ENCODE results near the gene PKIB. TPM values are rescaled to one million over a fixed set of nuclear protein-coding genes. Genes with fewer than 3 reads are reported as not detected.

The PKIB gene
- total RNA-seq, 1 donor from 2014 or later = 15.3 TPM

- Histone ChIP-seq H3K4me3 (ENCODE audit: low read depth, low read length) (no peak overlapping the region), H3K36me3 (ENCODE audit: control insufficient read depth, insufficient read depth, low read length) (no peaks in the 10 kb centered on the region), H3K27me3 (ENCODE audit: control insufficient read depth, insufficient read depth, low read length) (no peaks in the 10 kb centered on the region)
- no peak for DNase-seq (ENCODE audit: low read depth)
- no peak for TF ChIP-seq CTCF (IDR thresholded peaks at IDR 0.05; ENCODE audit: insufficient read depth, low read length, poor library complexity, severe bottlenecking)
Measured at GRCh38 chr6:122697458-122697857, 87.3 kb downstream of the PKIB start.

GRCh38 chr6:122701666-122702065 is 91.5 kb downstream of the PKIB start:
- no peaks in the 10 kb centered on the region for H3K27me3 ChIP-seq (ENCODE audit: control insufficient read depth, insufficient read depth, low read length)
- DNase-seq (ENCODE audit: low read depth) = no peak
- TF ChIP-seq CTCF (IDR thresholded peaks at IDR 0.05; ENCODE audit: insufficient read depth, low read length, poor library complexity, severe bottlenecking) = no peak

GRCh38 chr6:122702841-122703240 is 92.6 kb downstream of the PKIB start:
- TF ChIP-seq CTCF (IDR thresholded peaks at IDR 0.05; ENCODE audit: insufficient read depth, low read length, poor library complexity, severe bottlenecking) = no peak
- no peak for DNase-seq (ENCODE audit: low read depth)
- no peaks in the 10 kb centered on the region for H3K27me3 ChIP-seq (ENCODE audit: control insufficient read depth, insufficient read depth, low read length)
- H3K36me3 ChIP-seq (ENCODE audit: control insufficient read depth, insufficient read depth, low read length) = no peaks in the 10 kb centered on the region
- no peak overlapping the region for H3K4me3 ChIP-seq (ENCODE audit: low read depth, low read length)

More at GRCh38 chr6:122701666-122702065, 91.5 kb downstream of the PKIB start:
- Histone ChIP-seq H3K4me3 (ENCODE audit: low read depth, low read length) (no peak overlapping the region), H3K36me3 (ENCODE audit: control insufficient read depth, insufficient read depth, low read length) (no peaks in the 10 kb centered on the region)

- no peak for DNase-seq (ENCODE audit: low read depth)
- no peaks in the 10 kb centered on the region for H3K27me3 ChIP-seq (ENCODE audit: control insufficient read depth, insufficient read depth, low read length)
- no peak for TF ChIP-seq CTCF (IDR thresholded peaks at IDR 0.05; ENCODE audit: insufficient read depth, low read length, poor library complexity, severe bottlenecking)
Measured at GRCh38 chr6:122704066-122704465, 93.9 kb downstream of the PKIB start.

GRCh38 chr6:122709922-122710512 is 99.8 kb downstream of the PKIB start:
- no peaks in the 10 kb centered on the region for H3K27me3 ChIP-seq (ENCODE audit: control insufficient read depth, insufficient read depth, low read length)
- no peaks in the 10 kb centered on the region for H3K36me3 ChIP-seq (ENCODE audit: control insufficient read depth, insufficient read depth, low read length)
- H3K4me3 ChIP-seq (ENCODE audit: low read depth, low read length) = no peak overlapping the region
- no peak for TF ChIP-seq CTCF (IDR thresholded peaks at IDR 0.05; ENCODE audit: insufficient read depth, low read length, poor library complexity, severe bottlenecking)
- no peak for DNase-seq (ENCODE audit: low read depth)

More at GRCh38 chr6:122704066-122704465, 93.9 kb downstream of the PKIB start:
- Histone ChIP-seq H3K36me3 (ENCODE audit: control insufficient read depth, insufficient read depth, low read length) (no peaks in the 10 kb centered on the region), H3K4me3 (ENCODE audit: low read depth, low read length) (no peak overlapping the region)

All from kidney epithelial cell (primary cell).